Bronchial epithelial cell (primary cell): Measurements from ENCODE around the gene SPATA31D3. TPM values are rescaled to one million over a fixed set of nuclear protein-coding genes. Genes with fewer than 3 reads are reported as not detected.
"Not testable (repeated sequence)": the region's sequence is repeated elsewhere in the genome, so short reads cannot be mapped to it uniquely, and the experiment has no call there.

ENCODE experiments used
- DNase-seq: peaks from one replicate; pipeline ENCODE4 v3.0.0-alpha.2; 2010; ENCODE audit warnings: low read depth
- FAIRE-seq: peaks from 2 replicates; lab custom pipeline; 2011; peaks lifted over from hg19 to GRCh38; lab: Jason Lieb, UNC
- H3K27me3 ChIP-seq: 2 replicates; pipeline ENCODE4 v1.5.1; 2011; ENCODE audit warnings: low read length; ENCODE audit not compliant: control insufficient read depth, insufficient read depth
- H3K36me3 ChIP-seq: 2 replicates; pipeline ENCODE4 v1.5.1; 2011; ENCODE audit warnings: low read length; ENCODE audit not compliant: control insufficient read depth, insufficient read depth
- H3K4me3 ChIP-seq: 2 replicates; pipeline ENCODE4 v1.5.1; 2011; ENCODE audit warnings: mild to moderate bottlenecking, low read depth, low read length, control low read depth
- total RNA-seq: library from RNA; depleted of rRNA; stranded (reverse); fragments of >200 nt; gene quantifications from 2 replicates; pipeline ENCODE4 v1.2.1, GENCODE V29; 2014
- TF ChIP-seq, protein P1 (sequence below): IDR thresholded peaks from 2 replicates; pipeline ENCODE4 v1.5.1; 2011; ENCODE audit warnings: mild to moderate bottlenecking, moderate library complexity, low read length, control low read depth, inconsistent platforms; ENCODE audit not compliant: insufficient read depth, severe bottlenecking

The SPATA31D3 gene
- total RNA-seq, 1 donor from 2014 or later = not detected

- TF ChIP-seq, protein P1, sequence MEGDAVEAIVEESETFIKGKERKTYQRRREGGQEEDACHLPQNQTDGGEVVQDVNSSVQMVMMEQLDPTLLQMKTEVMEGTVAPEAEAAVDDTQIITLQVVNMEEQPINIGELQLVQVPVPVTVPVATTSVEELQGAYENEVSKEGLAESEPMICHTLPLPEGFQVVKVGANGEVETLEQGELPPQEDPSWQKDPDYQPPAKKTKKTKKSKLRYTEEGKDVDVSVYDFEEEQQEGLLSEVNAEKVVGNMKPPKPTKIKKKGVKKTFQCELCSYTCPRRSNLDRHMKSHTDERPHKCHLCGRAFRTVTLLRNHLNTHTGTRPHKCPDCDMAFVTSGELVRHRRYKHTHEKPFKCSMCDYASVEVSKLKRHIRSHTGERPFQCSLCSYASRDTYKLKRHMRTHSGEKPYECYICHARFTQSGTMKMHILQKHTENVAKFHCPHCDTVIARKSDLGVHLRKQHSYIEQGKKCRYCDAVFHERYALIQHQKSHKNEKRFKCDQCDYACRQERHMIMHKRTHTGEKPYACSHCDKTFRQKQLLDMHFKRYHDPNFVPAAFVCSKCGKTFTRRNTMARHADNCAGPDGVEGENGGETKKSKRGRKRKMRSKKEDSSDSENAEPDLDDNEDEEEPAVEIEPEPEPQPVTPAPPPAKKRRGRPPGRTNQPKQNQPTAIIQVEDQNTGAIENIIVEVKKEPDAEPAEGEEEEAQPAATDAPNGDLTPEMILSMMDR = no peak
- no peak for DNase-seq
- H3K4me3 ChIP-seq = no peak overlapping the region
- no peaks in the 10 kb centered on the region for H3K36me3 ChIP-seq
- FAIRE-seq = no peak
- H3K27me3 ChIP-seq = no peaks in the 10 kb centered on the region
Measured at GRCh38 chr9:81984928-81985327, 41.6 kb downstream of the SPATA31D3 start.

DNA sequence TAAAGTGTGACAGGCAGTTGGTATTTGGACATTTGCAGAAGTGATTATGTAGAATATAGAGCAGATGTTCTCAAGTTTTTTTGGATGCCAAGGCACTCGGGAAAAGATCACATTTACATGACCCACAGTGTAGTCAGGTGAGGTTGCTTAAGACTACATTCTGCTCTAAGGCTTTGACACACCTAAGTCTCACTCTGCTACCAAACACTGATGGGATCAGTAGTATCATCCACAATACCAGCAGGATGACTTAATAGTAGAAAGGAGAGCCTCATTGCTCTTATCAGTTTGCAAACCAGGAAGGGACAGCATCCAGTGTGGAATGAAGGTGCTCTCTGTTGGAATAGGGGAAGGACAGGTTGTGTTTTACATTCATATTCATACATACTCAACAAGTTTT is 42.8 kb downstream of the SPATA31D3 start:
- TF ChIP-seq, protein P1 = no peak
- FAIRE-seq (no peak), DNase-seq (no peak)
- Histone ChIP-seq H3K4me3 (no peak overlapping the region), H3K27me3 (no peaks in the 10 kb centered on the region), H3K36me3 (no peaks in the 10 kb centered on the region)

- not testable (repeated sequence) for DNase-seq, FAIRE-seq, H3K27me3 ChIP-seq, H3K36me3 ChIP-seq, H3K4me3 ChIP-seq
Measured at GRCh38 chr9:81988472-81988871, 45.2 kb downstream of the SPATA31D3 start, which contains the start of gene SPATA31D1. Gene SPATA31D1, plus strand, starts transcription at chr9:81988772. Its CDS starts 47 bp downstream, at chr9:81988819.

GRCh38 chr9:81989700-81990099 is 46.4 kb downstream of the SPATA31D3 start:
- TF ChIP-seq, protein P1 = no peak
- FAIRE-seq = no peak
- H3K36me3 ChIP-seq = no peaks in the 10 kb centered on the region
- no peak for DNase-seq
- no peaks in the 10 kb centered on the region for H3K27me3 ChIP-seq
- no peak overlapping the region for H3K4me3 ChIP-seq

- H3K36me3 ChIP-seq = no peaks in the 10 kb centered on the region
- TF ChIP-seq, protein P1 = no peak
- no peak for DNase-seq
- H3K4me3 ChIP-seq = no peak overlapping the region
- no peaks in the 10 kb centered on the region for H3K27me3 ChIP-seq
- no peak for FAIRE-seq
Measured at GRCh38 chr9:81993656-81994055, 50.4 kb downstream of the SPATA31D3 start.

Other genes with a start within 250 kb of the SPATA31D3 start
- not detected in 2 replicates for gene SPATA31D4, start 15.1 kb upstream of the SPATA31D3 start, total RNA-seq
- gene SPATA31D1, start 45.3 kb downstream of the SPATA31D3 start, total RNA-seq = not detected in 2 replicates